ENCODE results near the gene ETNK2. TPM values are rescaled to one million over a fixed set of nuclear protein-coding genes. Genes with fewer than 3 reads are reported as not detected.

ETNK2 gene
- total RNA-seq, 1 donor = 2.6 TPM

DNA sequence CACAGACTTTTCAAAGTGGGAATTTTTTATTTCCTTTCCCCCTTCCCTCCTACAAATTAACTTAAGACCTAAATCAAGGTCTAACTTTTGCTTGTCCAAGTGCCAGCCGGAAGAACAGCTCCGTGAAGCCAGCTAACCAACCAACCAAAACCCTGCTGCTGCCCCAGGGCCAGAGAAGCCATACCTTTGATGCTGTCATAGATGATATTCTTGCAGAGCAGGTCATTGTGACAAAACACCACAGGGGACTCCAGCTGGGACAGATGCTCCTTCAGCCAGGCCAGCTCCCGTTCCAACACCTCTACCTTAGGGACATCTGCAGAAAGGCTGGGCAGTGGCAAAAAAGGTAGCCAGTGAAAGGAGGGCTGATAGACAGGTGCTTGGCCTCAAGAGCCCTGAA, 10.7 kb downstream of the ETNK2 start:
- no peak overlapping the region for H3K4me3 ChIP-seq (ENCODE audit: low read depth, low read length)
- TF ChIP-seq CTCF (IDR thresholded peaks at IDR 0.05; ENCODE audit: insufficient read depth, low read length) = no peak
- no peak for DNase-seq (ENCODE audit: low read depth)

- no peak for TF ChIP-seq CTCF (IDR thresholded peaks at IDR 0.05; ENCODE audit: insufficient read depth, low read length)
- no peak for DNase-seq (ENCODE audit: low read depth)
- no peak overlapping the region for H3K4me3 ChIP-seq (ENCODE audit: low read depth, low read length)
These were observed 11.9 kb downstream of the ETNK2 start for GRCh38 chr1:204139952-204140351.

DNA sequence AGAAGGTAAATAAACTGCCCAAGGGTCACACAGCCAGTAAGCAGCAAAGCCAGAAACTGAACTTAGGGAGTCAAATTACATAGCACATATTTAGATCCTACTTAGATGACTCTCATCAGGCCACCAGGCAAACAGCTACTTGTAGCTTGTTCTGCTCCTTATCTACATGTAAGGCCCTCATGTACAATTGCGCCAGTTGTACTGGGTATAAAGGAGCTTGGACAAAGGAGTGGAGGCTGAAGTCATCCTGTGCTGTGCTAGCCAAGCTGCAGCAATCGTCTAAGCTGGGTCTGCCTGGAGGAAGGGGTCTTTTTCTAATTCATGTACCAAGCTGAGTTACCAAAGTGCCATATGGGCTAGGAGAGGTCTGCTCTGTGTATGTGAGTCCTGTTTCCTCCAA, 12.8 kb downstream of the ETNK2 start:
- TF ChIP-seq CTCF (IDR thresholded peaks at IDR 0.05; ENCODE audit: insufficient read depth, low read length) = no peak
- no peak for DNase-seq (ENCODE audit: low read depth)
- H3K4me3 ChIP-seq (ENCODE audit: low read depth, low read length) = no peak overlapping the region

GRCh38 chr1:204136814-204137213, 15.0 kb downstream of the ETNK2 start:
- DNase-seq (ENCODE audit: low read depth) = no peak
- TF ChIP-seq CTCF (IDR thresholded peaks at IDR 0.05; ENCODE audit: insufficient read depth, low read length) = no peak
- H3K4me3 ChIP-seq (ENCODE audit: low read depth, low read length) = no peak overlapping the region

DNA sequence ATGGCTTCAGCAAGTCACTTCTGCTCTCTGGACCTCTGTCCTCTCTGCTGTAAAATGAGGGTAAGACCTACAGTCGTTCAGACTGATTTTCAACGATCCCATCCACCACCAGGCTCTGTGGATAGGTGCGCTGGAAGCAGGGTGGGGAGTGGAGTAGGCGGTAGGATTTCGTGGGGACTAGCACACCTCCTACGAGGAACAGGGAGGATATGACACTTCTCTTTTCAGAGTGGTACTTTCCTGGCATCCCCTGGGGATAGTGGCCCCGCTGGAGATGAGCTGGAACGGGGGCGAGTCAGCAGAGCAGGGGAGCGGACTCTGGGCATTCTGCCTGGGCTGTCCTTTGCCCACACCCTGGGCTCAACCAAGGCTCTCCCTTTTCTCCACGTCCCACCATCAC, 17.7 kb downstream of the ETNK2 start:
- TF ChIP-seq CTCF (IDR thresholded peaks at IDR 0.05; ENCODE audit: insufficient read depth, low read length) = no peak
- no peak for DNase-seq (ENCODE audit: low read depth)
- H3K4me3 ChIP-seq (ENCODE audit: low read depth, low read length) = no peak overlapping the region

DNA sequence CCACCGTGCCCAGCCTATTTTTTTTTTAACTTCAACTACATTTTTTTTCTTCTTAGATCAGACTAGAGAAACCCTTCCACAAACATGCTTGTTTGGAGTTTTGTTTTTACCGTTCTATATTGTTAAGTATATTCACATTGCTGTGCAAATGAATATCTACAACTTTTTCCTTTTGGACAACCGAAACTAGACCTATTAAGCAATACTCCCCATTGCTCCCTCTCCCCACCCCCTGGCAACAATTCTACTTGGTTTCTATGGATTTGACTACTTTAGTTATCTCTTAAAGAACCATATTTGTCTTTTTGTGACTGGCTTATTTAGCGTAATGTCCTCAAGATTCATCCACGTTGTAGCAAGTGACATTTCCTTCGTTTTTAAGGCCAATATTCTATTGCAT, 19.1 kb downstream of the ETNK2 start:
- no peak overlapping the region for H3K4me3 ChIP-seq (ENCODE audit: low read depth, low read length)
- TF ChIP-seq CTCF (IDR thresholded peaks at IDR 0.05; ENCODE audit: insufficient read depth, low read length) = no peak
- DNase-seq (ENCODE audit: low read depth) = no peak

GRCh38 chr1:204131978-204132377, 19.9 kb downstream of the ETNK2 start:
- no peak for TF ChIP-seq CTCF (IDR thresholded peaks at IDR 0.05; ENCODE audit: insufficient read depth, low read length)
- DNase-seq (ENCODE audit: low read depth) = no peak
- no peak overlapping the region for H3K4me3 ChIP-seq (ENCODE audit: low read depth, low read length)
